Liver (tissue), 9 donors: ENCODE data around the gene CALB2. TPM values are rescaled to one million over a fixed set of nuclear protein-coding genes. Genes with fewer than 3 reads are reported as not detected.

ENCODE experiments used
- DNase-seq: peaks from one replicate; pipeline ENCODE4 v3.0.0-alpha.2; 2017; ENCODE audit warnings: low spot score
- H3K27ac ChIP-seq, 2 donors: one replicate each; pipeline ENCODE4 v1.7.0; 2013; ENCODE audit warnings: inconsistent platforms in 2 of 2, low read length in 2 of 2, control low read depth in 1 of 2, low read depth in 1 of 2, mild to moderate bottlenecking in 1 of 2
- H3K27me3 ChIP-seq, 4 donors: one replicate each; pipeline versions ENCODE4 v1.6.1 to v1.7.0; 2013; ENCODE audit warnings: low read length in 3 of 4, inconsistent platforms in 1 of 4, mild to moderate bottlenecking in 1 of 4, moderate library complexity in 1 of 4; ENCODE audit not compliant: control insufficient read depth in 4 of 4, insufficient read depth in 4 of 4
- H3K36me3 ChIP-seq, 4 donors: one replicate each; pipeline versions ENCODE4 v1.6.1 to v1.7.0; 2013; ENCODE audit warnings: low read length in 3 of 4, mild to moderate bottlenecking in 3 of 4, low read depth in 1 of 4, moderate library complexity in 1 of 4; ENCODE audit not compliant: control insufficient read depth in 4 of 4, insufficient read depth in 3 of 4
- H3K4me1 ChIP-seq, 4 donors: one replicate each; pipeline versions ENCODE4 v1.6.1 to v1.7.0; 2013; ENCODE audit warnings: low read length in 3 of 4, mild to moderate bottlenecking in 3 of 4, moderate library complexity in 1 of 4; ENCODE audit not compliant: control insufficient read depth in 4 of 4, insufficient read depth in 4 of 4
- H3K4me3 ChIP-seq, 3 donors: one replicate each; pipeline versions ENCODE4 v1.6.1 to v1.7.0; 2013; ENCODE audit warnings: low read length in 3 of 3, control low read depth in 1 of 3, low read depth in 1 of 3, mild to moderate bottlenecking in 1 of 3
- H3K9ac ChIP-seq, 2 donors: one replicate each; pipeline ENCODE4 v1.7.0; 2013; ENCODE audit warnings: low read length in 2 of 2, mild to moderate bottlenecking in 2 of 2, moderate library complexity in 2 of 2, control low read depth in 1 of 2, low read depth in 1 of 2
- H3K9me3 ChIP-seq, 4 donors: one replicate each; pipeline versions ENCODE4 v1.6.1 to v1.7.0; 2013; ENCODE audit warnings: low read length in 3 of 4; ENCODE audit not compliant: control insufficient read depth in 4 of 4
- EGR1 ChIP-seq, 2 donors: IDR thresholded peaks; 2 replicates each; pipeline ENCODE4 v1.6.1; 2016 to 2018; ENCODE audit warnings: antibody characterized with exemption in 2 of 2, low read depth in 2 of 2
- FOXA2 ChIP-seq: IDR thresholded peaks from 2 replicates; pipeline ENCODE4 v1.6.1; 2016; ENCODE audit warnings: antibody characterized with exemption
- GABPA ChIP-seq, 2 donors: IDR thresholded peaks in 1 of 2; conservative IDR thresholded peaks in 1 of 2; 2 replicates each; pipeline ENCODE4 v1.6.1; 2016; ENCODE audit warnings: antibody characterized with exemption in 2 of 2, mild to moderate bottlenecking in 1 of 2, moderate library complexity in 1 of 2
- HNF4A ChIP-seq, 2 donors: conservative IDR thresholded peaks; 2 replicates each; pipeline ENCODE4 v1.6.1; 2016; ENCODE audit warnings: antibody characterized with exemption in 2 of 2, mild to moderate bottlenecking in 2 of 2
- HNF4G ChIP-seq: IDR thresholded peaks from 2 replicates; pipeline ENCODE4 v1.6.1; 2016; ENCODE audit warnings: antibody characterized with exemption
- JUND ChIP-seq, 2 donors: IDR thresholded peaks; 2 replicates each; pipeline ENCODE4 v1.6.1; 2016; ENCODE audit warnings: antibody characterized with exemption in 2 of 2
- NR2F2 ChIP-seq: IDR thresholded peaks from 2 replicates; pipeline ENCODE4 v1.6.1; 2016; ENCODE audit warnings: antibody characterized with exemption
- RXRA ChIP-seq, 2 donors: IDR thresholded peaks; 2 replicates each; pipeline ENCODE4 v1.6.1; 2017 to 2018; ENCODE audit warnings: antibody characterized with exemption in 2 of 2, mild to moderate bottlenecking in 1 of 2
- TAF1 ChIP-seq: conservative IDR thresholded peaks from 2 replicates; pipeline ENCODE4 v1.6.1; 2016; ENCODE audit warnings: antibody characterized with exemption, mild to moderate bottlenecking
- WGBS: extraction: QIAGEN DNeasy Blood & Tissue Kit; methylation state at CpG from one replicate; pipeline ENCODE4 v1.1.7; 2013; 5-methylcytosine and 5-hydroxymethylcytosine counted together
- polyA plus RNA-seq, 2 donors: library from polyadenylated mRNA; stranded (reverse) in 1 of 2; unstranded in 1 of 2; fragments of 200-250 nt in 1 of 2; fragments of >200 nt in 1 of 2; fragmentation: Nextera tagmentation in 1 of 2; extraction: Ambion mirVana in 1 of 2; gene quantifications; one replicate each; pipeline versions ENCODE4 v1.2.1 to v1.2.3, GENCODE V29; 2013 to 2015
- total RNA-seq, 2 donors: library from RNA; depleted of rRNA; stranded (reverse); fragments of >200 nt; gene quantifications; one replicate each; pipeline ENCODE4 v1.2.3, GENCODE V29; 2014
- TF ChIP-seq, protein P1 (sequence below): IDR thresholded peaks from 2 replicates; pipeline ENCODE4 v1.6.1; 2016; ENCODE audit warnings: antibody characterized with exemption, mild to moderate bottlenecking
- TF ChIP-seq, protein P2 (sequence below): fragments of 150-350 bp; IDR thresholded peaks from 2 replicates; pipeline ENCODE4 v1.5.1; 2017; ENCODE audit warnings: improper control_type of control experiment, low read depth, low read length; ENCODE audit not compliant: missing input control
- TF ChIP-seq, protein P3 (sequence below): IDR thresholded peaks from 2 replicates; pipeline ENCODE4 v1.6.1; 2016; ENCODE audit warnings: antibody characterized with exemption
- TF ChIP-seq, protein P4 (sequence below): IDR thresholded peaks from 2 replicates; pipeline ENCODE4 v1.6.1; 2016; ENCODE audit warnings: antibody characterized with exemption
- TF ChIP-seq, protein P5 (sequence below): IDR thresholded peaks from 2 replicates; pipeline ENCODE4 v1.6.1; 2016; ENCODE audit warnings: antibody characterized with exemption
- donor health status: healthy.
- donor health status: healthy.
- donor health status: healthy.
- donor health status: healthy.
- donor health status: healthy.

Gene CALB2
- total and polyA plus RNA-seq, 4 donors, result not detected

DNA sequence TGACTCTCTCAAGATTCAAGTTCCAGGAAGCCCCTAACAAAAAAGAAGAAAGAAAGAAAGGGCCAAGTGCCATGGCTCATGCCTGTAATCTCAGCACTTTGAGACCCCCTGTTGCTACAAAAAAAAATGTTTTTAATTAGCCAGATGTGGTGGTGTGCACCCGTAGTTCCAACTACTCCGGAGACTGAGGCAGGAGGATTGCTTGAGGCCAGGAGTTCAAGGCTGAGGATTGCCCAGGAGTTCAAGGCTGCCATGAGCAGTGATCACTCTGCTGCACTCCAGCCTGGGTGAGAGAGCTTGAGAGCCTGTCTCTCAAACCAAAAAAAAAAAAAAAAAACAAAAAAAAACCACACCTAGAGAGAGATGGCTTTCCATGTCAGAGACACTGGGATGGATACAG is 64.5 kb downstream of the CALB2 start:
- DNase-seq, result no peak
- peaks cover 0 to 3% (median 0%) of the 10 kb centered on the region in 4 donors for H3K9me3 ChIP-seq
- H3K4me1 ChIP-seq, result no peaks in the 10 kb centered on the region
- TF ChIP-seq, protein P1, sequence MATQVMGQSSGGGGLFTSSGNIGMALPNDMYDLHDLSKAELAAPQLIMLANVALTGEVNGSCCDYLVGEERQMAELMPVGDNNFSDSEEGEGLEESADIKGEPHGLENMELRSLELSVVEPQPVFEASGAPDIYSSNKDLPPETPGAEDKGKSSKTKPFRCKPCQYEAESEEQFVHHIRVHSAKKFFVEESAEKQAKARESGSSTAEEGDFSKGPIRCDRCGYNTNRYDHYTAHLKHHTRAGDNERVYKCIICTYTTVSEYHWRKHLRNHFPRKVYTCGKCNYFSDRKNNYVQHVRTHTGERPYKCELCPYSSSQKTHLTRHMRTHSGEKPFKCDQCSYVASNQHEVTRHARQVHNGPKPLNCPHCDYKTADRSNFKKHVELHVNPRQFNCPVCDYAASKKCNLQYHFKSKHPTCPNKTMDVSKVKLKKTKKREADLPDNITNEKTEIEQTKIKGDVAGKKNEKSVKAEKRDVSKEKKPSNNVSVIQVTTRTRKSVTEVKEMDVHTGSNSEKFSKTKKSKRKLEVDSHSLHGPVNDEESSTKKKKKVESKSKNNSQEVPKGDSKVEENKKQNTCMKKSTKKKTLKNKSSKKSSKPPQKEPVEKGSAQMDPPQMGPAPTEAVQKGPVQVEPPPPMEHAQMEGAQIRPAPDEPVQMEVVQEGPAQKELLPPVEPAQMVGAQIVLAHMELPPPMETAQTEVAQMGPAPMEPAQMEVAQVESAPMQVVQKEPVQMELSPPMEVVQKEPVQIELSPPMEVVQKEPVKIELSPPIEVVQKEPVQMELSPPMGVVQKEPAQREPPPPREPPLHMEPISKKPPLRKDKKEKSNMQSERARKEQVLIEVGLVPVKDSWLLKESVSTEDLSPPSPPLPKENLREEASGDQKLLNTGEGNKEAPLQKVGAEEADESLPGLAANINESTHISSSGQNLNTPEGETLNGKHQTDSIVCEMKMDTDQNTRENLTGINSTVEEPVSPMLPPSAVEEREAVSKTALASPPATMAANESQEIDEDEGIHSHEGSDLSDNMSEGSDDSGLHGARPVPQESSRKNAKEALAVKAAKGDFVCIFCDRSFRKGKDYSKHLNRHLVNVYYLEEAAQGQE, result no peak
- no peak for TF ChIP-seq EGR1 (IDR thresholded peaks at IDR 0.05; ENCODE audit: low read depth in 2 of 2)
- no peak for TF ChIP-seq GABPA (IDR thresholded peaks at IDR 0.05 in 1 of 2, conservative IDR thresholded peaks at IDR 0.05 in 1 of 2)
- TF ChIP-seq, protein P2, sequence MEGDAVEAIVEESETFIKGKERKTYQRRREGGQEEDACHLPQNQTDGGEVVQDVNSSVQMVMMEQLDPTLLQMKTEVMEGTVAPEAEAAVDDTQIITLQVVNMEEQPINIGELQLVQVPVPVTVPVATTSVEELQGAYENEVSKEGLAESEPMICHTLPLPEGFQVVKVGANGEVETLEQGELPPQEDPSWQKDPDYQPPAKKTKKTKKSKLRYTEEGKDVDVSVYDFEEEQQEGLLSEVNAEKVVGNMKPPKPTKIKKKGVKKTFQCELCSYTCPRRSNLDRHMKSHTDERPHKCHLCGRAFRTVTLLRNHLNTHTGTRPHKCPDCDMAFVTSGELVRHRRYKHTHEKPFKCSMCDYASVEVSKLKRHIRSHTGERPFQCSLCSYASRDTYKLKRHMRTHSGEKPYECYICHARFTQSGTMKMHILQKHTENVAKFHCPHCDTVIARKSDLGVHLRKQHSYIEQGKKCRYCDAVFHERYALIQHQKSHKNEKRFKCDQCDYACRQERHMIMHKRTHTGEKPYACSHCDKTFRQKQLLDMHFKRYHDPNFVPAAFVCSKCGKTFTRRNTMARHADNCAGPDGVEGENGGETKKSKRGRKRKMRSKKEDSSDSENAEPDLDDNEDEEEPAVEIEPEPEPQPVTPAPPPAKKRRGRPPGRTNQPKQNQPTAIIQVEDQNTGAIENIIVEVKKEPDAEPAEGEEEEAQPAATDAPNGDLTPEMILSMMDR, result no peak
- TF ChIP-seq, protein P3, sequence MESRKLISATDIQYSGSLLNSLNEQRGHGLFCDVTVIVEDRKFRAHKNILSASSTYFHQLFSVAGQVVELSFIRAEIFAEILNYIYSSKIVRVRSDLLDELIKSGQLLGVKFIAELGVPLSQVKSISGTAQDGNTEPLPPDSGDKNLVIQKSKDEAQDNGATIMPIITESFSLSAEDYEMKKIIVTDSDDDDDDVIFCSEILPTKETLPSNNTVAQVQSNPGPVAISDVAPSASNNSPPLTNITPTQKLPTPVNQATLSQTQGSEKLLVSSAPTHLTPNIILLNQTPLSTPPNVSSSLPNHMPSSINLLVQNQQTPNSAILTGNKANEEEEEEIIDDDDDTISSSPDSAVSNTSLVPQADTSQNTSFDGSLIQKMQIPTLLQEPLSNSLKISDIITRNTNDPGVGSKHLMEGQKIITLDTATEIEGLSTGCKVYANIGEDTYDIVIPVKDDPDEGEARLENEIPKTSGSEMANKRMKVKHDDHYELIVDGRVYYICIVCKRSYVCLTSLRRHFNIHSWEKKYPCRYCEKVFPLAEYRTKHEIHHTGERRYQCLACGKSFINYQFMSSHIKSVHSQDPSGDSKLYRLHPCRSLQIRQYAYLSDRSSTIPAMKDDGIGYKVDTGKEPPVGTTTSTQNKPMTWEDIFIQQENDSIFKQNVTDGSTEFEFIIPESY, result no peak
- no peak for TF ChIP-seq HNF4G
- no peak for TF ChIP-seq RXRA (IDR thresholded peaks at IDR 0.05)
- no peak for TF ChIP-seq FOXA2
- TF ChIP-seq, protein P4, sequence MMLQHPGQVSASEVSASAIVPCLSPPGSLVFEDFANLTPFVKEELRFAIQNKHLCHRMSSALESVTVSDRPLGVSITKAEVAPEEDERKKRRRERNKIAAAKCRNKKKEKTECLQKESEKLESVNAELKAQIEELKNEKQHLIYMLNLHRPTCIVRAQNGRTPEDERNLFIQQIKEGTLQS, result no peak
- TF ChIP-seq TAF1, result no peak
- H3K27me3 ChIP-seq, result peaks cover 0 to 13% (median 7%) of the 10 kb centered on the region in 4 donors
- WGBS, result 71% methylated on average over 2 of the region's 2 CpGs
- no peak overlapping the region for H3K27ac ChIP-seq
- H3K36me3 ChIP-seq, result no peaks in the 10 kb centered on the region
- H3K9ac ChIP-seq, result no peak overlapping the region
- H3K4me3 ChIP-seq, result no peak overlapping the region

DNA sequence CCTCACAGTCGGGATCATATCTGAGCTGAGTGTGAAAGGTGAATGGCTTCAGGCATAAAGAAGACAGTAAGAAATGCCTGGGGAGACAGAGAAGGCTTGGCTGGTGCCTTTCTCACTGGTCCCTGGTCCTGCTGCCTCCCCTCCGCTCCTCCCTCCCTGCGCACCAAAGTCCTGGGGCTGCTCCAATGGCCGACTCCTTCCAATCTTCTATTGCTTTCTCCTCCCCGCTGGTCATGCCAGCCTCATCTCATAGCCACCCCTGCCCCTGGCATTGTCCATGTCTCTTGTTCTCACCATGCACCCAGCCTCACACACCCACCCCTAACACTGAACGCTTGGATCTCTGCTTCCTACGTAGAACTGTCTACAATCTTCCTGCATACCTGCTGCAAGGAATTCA is 65.3 kb downstream of the CALB2 start:
- Histone ChIP-seq H3K4me3 (no peak overlapping the region), H3K9me3 (peaks cover 0 to 3% (median 1%) of the 10 kb centered on the region in 4 donors), H3K27ac (no peak overlapping the region), H3K4me1 (no peaks in the 10 kb centered on the region), H3K36me3 (no peaks in the 10 kb centered on the region), H3K9ac (no peak overlapping the region), H3K27me3 (peaks cover 0 to 13% (median 7%) of the 10 kb centered on the region in 4 donors)
- no peak for DNase-seq
- 73% methylated on average over 7 of the region's 7 CpGs for WGBS
- TF ChIP-seq, protein P3, result no peak
- TF ChIP-seq, protein P1, result no peak
- TF ChIP-seq TAF1 (no peak), HNF4A (conservative IDR thresholded peaks at IDR 0.05) (no peak), NR2F2 (no peak), FOXA2 (no peak), JUND (IDR thresholded peaks at IDR 0.05) (no peak)
- TF ChIP-seq, protein P5, sequence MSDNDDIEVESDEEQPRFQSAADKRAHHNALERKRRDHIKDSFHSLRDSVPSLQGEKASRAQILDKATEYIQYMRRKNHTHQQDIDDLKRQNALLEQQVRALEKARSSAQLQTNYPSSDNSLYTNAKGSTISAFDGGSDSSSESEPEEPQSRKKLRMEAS, result no peak
- TF ChIP-seq, protein P4, result no peak
- TF ChIP-seq, protein P2, result no peak
